Dermis blood vessel endothelial cell (primary cell): ENCODE results near the gene EPYC. TPM values are rescaled to one million over a fixed set of nuclear protein-coding genes. Genes with fewer than 3 reads are reported as not detected.

Experiments used
- DNase-seq: peaks from one replicate; pipeline ENCODE4 v3.0.0; 2010
- total RNA-seq: library from RNA; depleted of rRNA; stranded (reverse); fragments of >200 nt; gene quantifications from 2 replicates; pipeline ENCODE4 v1.2.3, GENCODE V29; 2014

EPYC gene
- not detected in 2 replicates for total RNA-seq

- no peak for DNase-seq
Observed at GRCh38 chr12:91004872-91005271, at the start of gene EPYC. TSS of gene EPYC (minus strand) at chr12:91004972. CDS start at chr12:91002565, 2,407 bp downstream.

- peak; percentile 60 for DNase-seq
Observed at GRCh38 chr12:91053951-91054715, 49.4 kb upstream of the EPYC start.

GRCh38 chr12:91052026-91052425, 47.3 kb upstream of the EPYC start:
- DNase-seq = no peak

GRCh38 chr12:91044586-91044985, 39.8 kb upstream of the EPYC start:
- no peak for DNase-seq

- no peak for DNase-seq
Observed at GRCh38 chr12:91043408-91043807, 38.6 kb upstream of the EPYC start.

GRCh38 chr12:91040096-91040755, 35.5 kb upstream of the EPYC start:
- DNase-seq = no peak

GRCh38 chr12:91037276-91037675, 32.5 kb upstream of the EPYC start:
- DNase-seq = no peak

- DNase-seq = no peak
Observed at GRCh38 chr12:91033251-91033650, 28.5 kb upstream of the EPYC start.

GRCh38 chr12:91023326-91024004, 18.7 kb upstream of the EPYC start:
- DNase-seq = no peak

- DNase-seq = no peak
Observed at GRCh38 chr12:91021076-91021475, 16.3 kb upstream of the EPYC start.

GRCh38 chr12:91019455-91019854, 14.7 kb upstream of the EPYC start:
- no peak for DNase-seq

- DNase-seq = no peak
Observed at GRCh38 chr12:91017511-91018263, 12.9 kb upstream of the EPYC start.

GRCh38 chr12:91017043-91017442, 12.3 kb upstream of the EPYC start:
- no peak for DNase-seq

GRCh38 chr12:91009319-91009950, 4.7 kb upstream of the EPYC start:
- peak; percentile 22 for DNase-seq

- no peak for DNase-seq
Observed at GRCh38 chr12:91007531-91008290, 2.9 kb upstream of the EPYC start.

- DNase-seq = no peak
Observed at GRCh38 chr12:91003737-91004136, 1.0 kb downstream of the EPYC start.

GRCh38 chr12:91001306-91001705, 3.5 kb downstream of the EPYC start:
- no peak for DNase-seq

GRCh38 chr12:90999966-91000365, 4.8 kb downstream of the EPYC start:
- DNase-seq = no peak

GRCh38 chr12:90999527-90999926, 5.2 kb downstream of the EPYC start:
- DNase-seq = no peak

GRCh38 chr12:90995010-90995409, 9.8 kb downstream of the EPYC start:
- no peak for DNase-seq

- no peak for DNase-seq
Observed at GRCh38 chr12:90991952-90992465, 12.8 kb downstream of the EPYC start.
